Subcutaneous adipose tissue (tissue), 4 donors: ENCODE results near the gene ATP10B. TPM values are rescaled to one million over a fixed set of nuclear protein-coding genes. Genes with fewer than 3 reads are reported as not detected.

Source experiments
- total RNA-seq, 4 donors: library from RNA; depleted of rRNA; stranded (reverse); fragments of >200 nt; gene quantifications; one replicate each; pipeline ENCODE4 v1.1.0, GENCODE V29; 2016
- TF ChIP-seq, protein P1 (sequence below): fragments of 450-650 bp; IDR thresholded peaks from one replicate; pipeline ENCODE4 v1.5.1; 2016; ENCODE audit warnings: low read depth, mild to moderate bottlenecking, control low read depth, antibody characterized with exemption, moderate library complexity

The ATP10B gene
- total RNA-seq, 4 donors from 2014 or later, result under 0.01 TPM; not detected in 3

DNA sequence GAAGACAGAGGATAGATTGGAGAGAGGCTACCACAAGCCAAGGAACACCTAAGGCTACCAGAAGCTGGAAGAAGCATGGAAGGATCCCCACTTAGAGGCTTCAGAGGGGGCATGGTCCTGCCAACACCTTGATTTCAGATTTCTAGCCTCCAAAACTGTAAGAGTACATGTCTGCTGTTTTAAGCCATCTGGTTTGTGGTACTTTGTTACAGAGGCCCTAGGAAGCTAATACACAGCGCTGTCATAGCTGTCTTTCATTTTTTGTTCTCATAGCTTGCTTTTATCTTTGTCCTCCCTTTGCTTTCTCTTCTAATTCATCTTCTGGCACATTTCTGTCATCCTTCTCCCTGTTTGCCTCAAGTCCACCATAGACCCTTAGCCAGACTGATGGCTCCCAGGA, 104.5 kb downstream of the ATP10B start:
- TF ChIP-seq, protein P1, sequence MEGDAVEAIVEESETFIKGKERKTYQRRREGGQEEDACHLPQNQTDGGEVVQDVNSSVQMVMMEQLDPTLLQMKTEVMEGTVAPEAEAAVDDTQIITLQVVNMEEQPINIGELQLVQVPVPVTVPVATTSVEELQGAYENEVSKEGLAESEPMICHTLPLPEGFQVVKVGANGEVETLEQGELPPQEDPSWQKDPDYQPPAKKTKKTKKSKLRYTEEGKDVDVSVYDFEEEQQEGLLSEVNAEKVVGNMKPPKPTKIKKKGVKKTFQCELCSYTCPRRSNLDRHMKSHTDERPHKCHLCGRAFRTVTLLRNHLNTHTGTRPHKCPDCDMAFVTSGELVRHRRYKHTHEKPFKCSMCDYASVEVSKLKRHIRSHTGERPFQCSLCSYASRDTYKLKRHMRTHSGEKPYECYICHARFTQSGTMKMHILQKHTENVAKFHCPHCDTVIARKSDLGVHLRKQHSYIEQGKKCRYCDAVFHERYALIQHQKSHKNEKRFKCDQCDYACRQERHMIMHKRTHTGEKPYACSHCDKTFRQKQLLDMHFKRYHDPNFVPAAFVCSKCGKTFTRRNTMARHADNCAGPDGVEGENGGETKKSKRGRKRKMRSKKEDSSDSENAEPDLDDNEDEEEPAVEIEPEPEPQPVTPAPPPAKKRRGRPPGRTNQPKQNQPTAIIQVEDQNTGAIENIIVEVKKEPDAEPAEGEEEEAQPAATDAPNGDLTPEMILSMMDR, result no peak

DNA sequence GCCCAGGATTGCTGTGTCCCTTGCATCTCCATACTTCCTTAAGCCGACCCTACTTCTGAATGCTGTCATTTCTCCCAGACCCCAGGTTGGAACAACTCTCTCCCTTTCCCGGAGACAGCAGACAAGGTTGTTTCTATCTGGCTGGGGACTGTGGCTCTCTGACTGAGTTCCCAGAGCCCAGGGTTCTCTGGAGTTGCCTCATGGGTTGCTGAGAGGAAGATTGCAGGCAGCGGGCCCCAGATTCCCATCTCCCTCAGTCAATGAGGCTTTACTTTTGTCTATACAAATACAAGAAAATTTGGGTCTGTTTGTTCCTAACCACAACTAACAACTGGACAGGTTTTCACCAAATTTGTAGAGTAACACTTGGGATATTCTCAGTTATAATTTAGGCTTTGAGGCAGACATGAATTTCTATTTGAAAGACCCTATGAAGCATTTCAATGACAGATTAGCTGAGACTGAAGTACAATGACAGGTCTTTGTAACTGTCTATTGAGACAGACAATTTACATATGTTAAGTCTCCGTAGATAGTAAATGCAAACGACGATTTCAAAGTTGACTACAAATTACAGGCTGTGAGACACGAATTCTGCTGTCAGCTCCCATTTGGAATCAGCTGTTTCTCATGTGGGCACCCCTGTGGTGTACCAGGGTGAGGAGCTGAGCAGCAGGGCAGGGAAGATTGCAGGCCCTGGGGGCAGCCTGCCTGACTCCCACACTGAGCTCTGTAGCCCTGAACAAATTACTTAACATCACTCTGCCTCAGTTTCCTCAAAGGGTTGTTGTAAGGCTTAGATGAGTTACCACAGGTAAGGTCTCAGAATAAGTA, 107.5 kb downstream of the ATP10B start:
- TF ChIP-seq, protein P1, result no peak

DNA sequence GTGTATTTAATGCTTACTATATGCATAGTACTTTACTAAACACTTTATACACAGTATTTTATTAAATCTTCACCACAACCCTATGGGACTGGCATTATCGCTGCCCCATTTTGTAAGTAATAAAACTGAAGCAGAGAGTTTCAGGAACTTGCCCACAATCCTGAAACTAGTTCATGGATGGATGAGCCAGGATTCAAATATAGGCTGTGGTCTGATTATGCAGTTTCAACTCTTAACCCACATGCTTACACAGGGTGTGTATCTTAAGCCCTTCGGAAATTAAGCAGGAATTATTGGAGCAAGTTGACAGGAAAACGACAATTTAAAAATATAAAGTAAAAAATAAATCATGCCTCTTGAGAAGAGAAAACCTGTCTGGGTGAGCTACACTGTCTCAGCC, 109.0 kb downstream of the ATP10B start:
- TF ChIP-seq, protein P1, result no peak

DNA sequence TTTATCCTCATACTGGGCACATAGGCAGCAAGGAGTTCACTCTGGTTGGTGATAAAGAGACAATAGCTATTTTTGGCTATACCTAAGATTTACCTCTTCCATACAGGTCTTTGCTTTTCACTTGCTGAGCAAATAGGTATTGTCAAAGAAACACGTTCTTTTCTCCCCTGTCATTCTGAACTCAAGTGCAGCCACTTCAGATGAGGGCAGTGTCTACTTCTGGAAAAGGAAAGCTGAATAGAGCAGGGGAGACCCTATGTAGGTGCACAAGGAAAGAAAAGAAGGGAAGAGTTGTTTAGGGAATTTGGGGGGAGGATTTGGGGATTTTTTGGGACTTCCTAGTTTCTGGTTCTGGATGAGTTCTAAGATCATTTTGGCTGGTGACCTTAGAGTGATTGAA, 109.6 kb downstream of the ATP10B start:
- TF ChIP-seq, protein P1, result no peak

DNA sequence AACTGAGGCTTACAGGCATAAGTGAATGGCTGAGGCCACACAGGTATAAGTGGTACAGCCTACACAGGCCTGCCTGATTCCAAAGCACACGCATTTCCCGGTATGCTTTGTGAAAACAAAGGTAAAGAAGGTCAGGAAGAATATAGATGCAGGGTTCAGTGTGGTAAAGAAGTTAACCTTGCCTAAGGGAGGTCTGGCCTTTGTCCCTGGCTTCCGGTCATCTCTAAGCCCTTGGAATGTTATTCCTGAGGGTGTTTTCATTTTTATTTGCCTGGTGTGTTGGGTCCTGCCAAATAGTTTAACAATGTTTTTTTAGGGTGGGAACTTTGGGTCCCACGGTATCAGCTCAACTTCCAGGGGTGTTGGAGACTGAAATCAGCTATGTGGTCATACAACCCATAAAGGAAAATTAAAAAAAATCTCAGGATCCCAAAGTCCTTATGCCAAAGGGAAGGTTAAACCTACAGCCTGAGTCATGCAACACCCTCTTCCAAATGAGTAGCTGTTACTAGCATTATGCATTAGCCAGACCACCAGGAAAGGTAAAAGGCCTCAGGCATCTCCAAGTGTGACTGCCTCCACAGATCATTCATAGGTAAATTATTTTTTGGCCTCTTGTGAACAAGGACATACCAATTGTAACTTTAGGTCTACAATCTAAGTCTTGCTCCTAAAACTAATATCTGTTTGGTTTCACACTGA, 124.6 kb downstream of the ATP10B start:
- TF ChIP-seq, protein P1, result no peak

DNA sequence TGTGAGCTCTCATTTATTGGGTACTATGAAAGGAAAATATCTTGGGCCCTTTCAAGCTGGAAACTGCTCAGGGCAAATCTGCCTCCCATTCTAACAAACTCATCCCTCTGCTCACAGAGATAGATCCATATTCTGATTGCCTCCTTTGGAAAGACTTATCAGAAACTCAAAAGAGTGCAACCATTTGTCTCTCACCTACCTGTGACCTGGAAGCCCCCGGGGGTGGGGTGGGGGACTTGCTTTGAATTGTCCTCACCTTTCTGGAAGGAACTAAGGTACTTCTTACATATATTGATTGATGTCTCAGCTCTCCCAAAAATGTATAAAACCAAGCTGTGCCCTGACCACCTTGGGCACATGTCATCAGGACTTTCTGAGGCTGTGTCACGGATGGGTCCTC, 125.3 kb downstream of the ATP10B start:
- TF ChIP-seq, protein P1, result no peak

DNA sequence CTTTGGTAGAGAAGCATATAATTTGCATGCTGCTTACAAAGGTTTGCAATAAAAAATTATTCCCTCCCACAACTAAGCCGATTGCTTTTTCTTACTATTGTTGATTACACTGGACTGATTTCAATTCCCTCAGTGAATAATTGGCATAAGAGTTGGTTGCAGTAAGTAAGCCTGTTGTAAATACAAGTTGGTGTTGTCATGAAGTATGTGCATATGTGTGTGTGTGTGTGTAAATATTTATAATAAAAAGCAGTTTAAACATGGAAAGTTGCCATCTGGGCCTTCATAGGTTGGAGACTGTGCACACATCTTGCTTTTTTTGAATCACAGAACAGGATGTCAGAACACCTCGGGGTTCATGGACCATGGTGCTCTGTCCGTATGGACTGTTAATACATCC, 131.2 kb downstream of the ATP10B start:
- TF ChIP-seq, protein P1, result no peak
